GM12878 (cell line): ENCODE measurements around the gene TRAP1. TPM values are rescaled to one million over a fixed set of nuclear protein-coding genes. Genes with fewer than 3 reads are reported as not detected.
"Not testable (repeated sequence)": the region's sequence is repeated elsewhere in the genome, so short reads cannot be mapped to it uniquely, and the experiment has no call there.

ENCODE experiments used
- ATAC-seq: fragments of 200-7000 bp; cut with Tn5 transposase; 3 replicates; pipeline ENCODE4 v1.9.1; 2020; ENCODE audit warnings: mild to moderate bottlenecking, moderate library complexity
- BruUV-seq: library from RNA; stranded (reverse); fragments of 400-500 nt; replicated peaks from 2 replicates; lab custom pipeline; 2021; lab: Mats Ljungman, UMichigan
- CTCF ChIA-PET: fragments of 300-600 bp; sonication (Branson Sonifier 250); formaldehyde crosslinking; extraction: SDS; loops from one replicate; lab custom pipeline; 2021; ENCODE audit warnings: inconsistent platforms; lab: Yijun Ruan, JAX
- POLR2A ChIA-PET: fragments of 350-600 bp; formaldehyde crosslinking; extraction: SDS; loops from one replicate; lab custom pipeline; 2021; ENCODE audit warnings: inconsistent platforms; lab: Charles Lee
- RAD21 ChIA-PET: fragments of 300-600 bp; sonication (Branson Sonifier 250); formaldehyde crosslinking; loops from one replicate; lab custom pipeline; 2023; ENCODE audit warnings: antibody characterized with exemption; ENCODE audit not compliant: unreplicated experiment; lab: Charles Lee
- SMC1A ChIA-PET: fragments of 300-600 bp; sonication (Branson Sonifier 250); formaldehyde crosslinking; loops from one replicate; lab custom pipeline; 2023; ENCODE audit not compliant: unreplicated experiment, uncharacterized antibody; lab: Charles Lee
- DNase-seq: peaks from one replicate; pipeline ENCODE4 v3.0.0-alpha.2; 2011; ENCODE audit warnings: low read depth, low spot score
- FAIRE-seq: peaks from 3 replicates; lab custom pipeline; 2011; peaks lifted over from hg19 to GRCh38; lab: Jason Lieb, UNC
- H2AFZ ChIP-seq: 2 replicates; pipeline ENCODE4 v1.6.0; 2011; ENCODE audit warnings: low read depth, low read length, control low read depth; ENCODE audit not compliant: control insufficient read depth
- H3K27ac ChIP-seq: 2 replicates; pipeline ENCODE4 v1.5.1; 2011; ENCODE audit warnings: control low read depth; ENCODE audit not compliant: control insufficient read depth, insufficient read depth
- H3K27me3 ChIP-seq, 2 experiments: replicated peaks in 1 of 2; 2 replicates each; pipeline versions ENCODE4 v1.6.0 to v1.6.1; 2011; ENCODE audit warnings: low read length in 1 of 2; ENCODE audit not compliant: control insufficient read depth in 2 of 2, insufficient read depth in 2 of 2
- H3K36me3 ChIP-seq, 2 experiments: 2 replicates each; pipeline ENCODE4 v1.5.1; 2011; ENCODE audit warnings: low read length in 1 of 2; ENCODE audit not compliant: control insufficient read depth in 2 of 2, insufficient read depth in 2 of 2
- H3K4me1 ChIP-seq: 2 replicates; pipeline ENCODE4 v1.6.1; 2011; ENCODE audit warnings: mild to moderate bottlenecking, low read length, moderate library complexity, mixed read lengths; ENCODE audit not compliant: control insufficient read depth, insufficient read depth
- H3K4me2 ChIP-seq: 2 replicates; pipeline ENCODE4 v1.6.0; 2011; ENCODE audit warnings: control low read depth; ENCODE audit not compliant: control insufficient read depth, insufficient read depth
- H3K4me3 ChIP-seq: fragments of 200-600 bp; sonication (generic); 2 replicates; pipeline ENCODE4 v1.5.1; 2016
- H3K79me2 ChIP-seq: 2 replicates; pipeline ENCODE4 v1.6.0; 2011; ENCODE audit warnings: low read length; ENCODE audit not compliant: control insufficient read depth, insufficient read depth
- H3K9ac ChIP-seq: 2 replicates; pipeline ENCODE4 v1.8.0; 2011; ENCODE audit warnings: low read length, control low read depth, mixed read lengths; ENCODE audit not compliant: control insufficient read depth, insufficient read depth
- H3K9me3 ChIP-seq: replicated peaks from 3 replicates; pipeline ENCODE4 v1.5.1; 2011; ENCODE audit warnings: mild to moderate bottlenecking, low read length; ENCODE audit not compliant: control insufficient read depth, insufficient read depth
- H4K20me1 ChIP-seq: 2 replicates; pipeline ENCODE4 v1.6.0; 2011; ENCODE audit not compliant: control insufficient read depth, insufficient read depth
- EED ChIP-seq: sonication (generic); IDR thresholded peaks from 2 replicates; pipeline ENCODE4 v1.6.1; 2016; ENCODE audit warnings: antibody characterized with exemption, low read depth
- ELK1 ChIP-seq: IDR thresholded peaks from 2 replicates; pipeline ENCODE4 v1.6.1; 2012; ENCODE audit warnings: low read depth, low read length, improper control_type of control experiment
- PBX3 ChIP-seq: IDR thresholded peaks from 2 replicates; pipeline ENCODE4 v1.6.1; 2011; ENCODE audit warnings: mild to moderate bottlenecking, low read depth, low read length, moderate library complexity; ENCODE audit not compliant: insufficient replicate concordance
- RUNX3 ChIP-seq: IDR thresholded peaks from 2 replicates; pipeline ENCODE4 v1.6.1; 2012; ENCODE audit warnings: low read length, inconsistent platforms
- SMAD1 ChIP-seq: fragments of 450-650 bp; IDR thresholded peaks from 2 replicates; pipeline ENCODE4 v1.6.1; 2018; ENCODE audit warnings: mild to moderate bottlenecking, low read depth; ENCODE audit not compliant: partially characterized antibody
- SPI1 ChIP-seq: IDR thresholded peaks from 2 replicates; pipeline ENCODE4 v1.6.1; 2011; ENCODE audit warnings: low read depth, mild to moderate bottlenecking, low read length, moderate library complexity, borderline replicate concordance; ENCODE audit not compliant: insufficient read depth
- SUZ12 ChIP-seq: fragments of 200-600 bp; sonication (generic); IDR thresholded peaks from one replicate; pipeline ENCODE4 v1.6.1; 2018; ENCODE audit warnings: antibody characterized with exemption, mild to moderate bottlenecking; ENCODE audit not compliant: unreplicated experiment
- WGBS: methylation state at CpG from one replicate; pipeline ENCODE4 v1.1.6; 2016; ENCODE audit warnings: low lambda C conversion rate; ENCODE audit not compliant: insufficient replicate concordance, insufficient coverage; ENCODE audit errors: missing lambda C conversion rate; 5-methylcytosine and 5-hydroxymethylcytosine counted together
- in situ Hi-C: fragments of 300-500 bp; cut with MboI; formaldehyde crosslinking; loops from 9 replicates; pipeline ENCODE4 v1.14.3; 2018; ENCODE audit warnings: mixed read lengths
- intact Hi-C: fragments of 100-400 bp; cut with micrococcal nuclease; formaldehyde crosslinking; loops from one replicate; pipeline ENCODE4 v1.14.2; 2022; ENCODE audit not compliant: unreplicated experiment
- polyA plus RNA-seq, 11 experiments: library from polyadenylated mRNA; depleted of rRNA in 4 of 11; unstranded in 6 of 11; stranded (reverse) in 5 of 11; fragments of >200 nt; fragmentation: Nextera tagmentation in 4 of 11; fragmentation: Illumina TruSeq in 1 of 11; extraction: Ambion mirVana in 4 of 11; extraction: Trizol in 1 of 11; gene quantifications; 1 replicate in 1 of 11; 2 replicates in 10 of 11; pipeline versions ENCODE4 v1.2.1 to v1.2.3, GENCODE V29; 2011 to 2016; ENCODE audit warnings: inconsistent platforms in 2 of 11, missing spikeins in 2 of 11, low read depth in 1 of 11
- total RNA-seq, 4 experiments: library from RNA; depleted of rRNA in 3 of 4; stranded (reverse); fragments of >200 nt in 3 of 4; fragmentation: Illumina TruSeq in 1 of 4; extraction: Trizol in 1 of 4; gene quantifications; 2 replicates each; pipeline versions ENCODE4 v1.2.1 to v1.2.3, GENCODE V29; 2013 to 2021

Gene TRAP1
- total and polyA plus RNA-seq, 10 of the 15 experiments (the other 5 are each of a cell fraction or from before 2014, with no cell fraction given): 16.3 to 442 (median 241) TPM

- CTCF ChIA-PET: no interaction called here
Measured at GRCh38 chr16:3609895-3610697, 107.2 kb downstream of the TRAP1 start.

GRCh38 chr16:3608976-3609375, 108.3 kb downstream of the TRAP1 start:
- DNase-seq, in situ Hi-C loops, H2AFZ ChIP-seq, H3K9ac ChIP-seq, H3K36me3 ChIP-seq, BruUV-seq, POLR2A ChIA-PET, SMC1A ChIA-PET, H3K9me3 ChIP-seq, FAIRE-seq, intact Hi-C loops, H3K27me3 ChIP-seq, RAD21 ChIA-PET, H3K27ac ChIP-seq, ATAC-seq, H4K20me1 ChIP-seq, H3K4me3 ChIP-seq: not testable (repeated sequence)
- H3K4me2 ChIP-seq: 0 out of 2 replicates have a peak overlapping the region, but pooled peaks have one; percentile 29
- CTCF ChIA-PET: interaction anchor here (1.0 kb wide), 1 partner anchor 41 kb away, joined by 4 read pairs; no protein-coding TSS in a partner anchor
- peaks cover 28% of the 10 kb centered on the region for H3K4me1 ChIP-seq
- WGBS: 94% methylated on average over 13 of the region's 13 CpGs
- peaks cover 34% of the 10 kb centered on the region for H3K79me2 ChIP-seq

More at GRCh38 chr16:3609895-3610697, 107.2 kb downstream of the TRAP1 start:
- no peak for FAIRE-seq
- no peaks in the 10 kb centered on the region for H3K9me3 ChIP-seq
- intact Hi-C loops (no loop called here), in situ Hi-C loops (no loop called here)
- H3K27me3 ChIP-seq: no peaks in the 10 kb centered on the region
- peak overlapping the region; percentile 96 for H3K4me3 ChIP-seq
- ChIA-PET RAD21 (no interaction called here), POLR2A (interaction anchor here (0.6 to 1.1 kb wide), 4 partner anchors 9 to 30 kb away, joined by 3 to 9 read pairs (median 4); no protein-coding TSS in a partner anchor), SMC1A (interaction anchor here (0.6 kb wide), 1 partner anchor 37 kb away, joined by 3 read pairs; no protein-coding TSS in a partner anchor)
- no peak for TF ChIP-seq SMAD1
- TF ChIP-seq PBX3: no peak
- no peak for TF ChIP-seq RUNX3
- TF ChIP-seq SUZ12: no peak
- no peak for TF ChIP-seq ELK1
- TF ChIP-seq EED: peak; percentile 33; the same call in 1 of the 2 replicates
- peak; percentile 78 for TF ChIP-seq SPI1
- H3K9ac ChIP-seq: peak overlapping the region; percentile 92
- peak overlapping the region; percentile 61 for H3K4me2 ChIP-seq
- BruUV-seq: no TSS peak
- H3K27ac ChIP-seq: peak overlapping the region; percentile 88
- no peak for ATAC-seq
- DNase-seq: no peak
- H3K79me2 ChIP-seq: peaks cover 45% of the 10 kb centered on the region
- H3K4me1 ChIP-seq: peaks cover 28% of the 10 kb centered on the region
- no peak overlapping the region; the same call in 1 of the 2 replicates for H2AFZ ChIP-seq
- no peaks in the 10 kb centered on the region for H4K20me1 ChIP-seq
- 39% methylated on average over 14 of the region's 14 CpGs for WGBS
- H3K36me3 ChIP-seq: peaks cover 0 to 2% of the 10 kb centered on the region in 2 experiments; a peak in 1 of 4 replicates
